Activated T-helper 9 cell treated with anti-CD3 and anti-CD28 coated beads, Interleukin-2, amount 50 U/mL, for 16 hours (primary cell): ENCODE data around the gene ASTN2.

Source experiments
- DNase-seq: peaks from one replicate; pipeline ENCODE4 v3.0.0-alpha.2; 2020; ENCODE audit warnings: low read depth

The ASTN2 gene

DNA sequence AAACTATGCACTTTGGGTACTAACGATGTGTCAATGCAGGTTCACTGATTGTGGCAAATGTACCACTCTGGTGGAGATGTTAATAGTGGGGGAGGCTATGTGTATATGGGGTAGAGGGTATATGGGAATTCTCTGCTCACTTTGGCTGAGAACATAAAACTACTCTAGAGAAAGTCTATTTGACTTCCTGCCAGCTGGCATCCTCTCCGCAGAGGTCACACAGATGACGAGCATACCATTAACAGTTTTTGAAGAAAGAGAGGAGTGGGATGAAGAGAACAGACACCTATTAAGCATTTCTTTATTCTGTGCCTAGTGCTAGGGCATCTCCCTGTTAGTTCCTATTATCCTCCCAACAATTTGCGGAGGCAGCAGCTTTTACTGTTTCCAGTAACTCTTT, 786.1 kb downstream of the ASTN2 start:
- DNase-seq = no peak

DNA sequence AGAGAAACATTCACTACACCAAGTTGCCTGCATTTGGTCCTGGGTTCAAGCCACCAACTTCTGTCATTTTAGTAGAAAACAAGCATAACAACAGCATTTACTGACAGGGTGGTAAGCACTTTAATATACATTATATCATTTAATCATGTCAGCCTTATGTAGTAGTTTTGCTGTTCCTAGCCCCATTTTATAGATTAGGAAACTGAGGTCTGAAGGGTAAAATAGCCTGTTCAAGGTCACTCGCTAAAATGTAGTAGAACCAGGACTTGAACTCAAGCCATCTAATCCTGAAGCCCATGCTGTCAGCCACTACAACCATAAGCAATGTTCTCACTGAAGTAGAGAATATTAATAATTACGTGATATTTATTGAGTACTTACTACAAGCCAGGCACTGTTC, 787.4 kb downstream of the ASTN2 start:
- no peak for DNase-seq

GRCh38 chr9:116626762-116627161, 788.1 kb downstream of the ASTN2 start:
- DNase-seq = no peak

GRCh38 chr9:116623715-116624114, 791.1 kb downstream of the ASTN2 start:
- no peak for DNase-seq

- DNase-seq = no peak
Observed at GRCh38 chr9:116617389-116617788, 797.5 kb downstream of the ASTN2 start.

DNA sequence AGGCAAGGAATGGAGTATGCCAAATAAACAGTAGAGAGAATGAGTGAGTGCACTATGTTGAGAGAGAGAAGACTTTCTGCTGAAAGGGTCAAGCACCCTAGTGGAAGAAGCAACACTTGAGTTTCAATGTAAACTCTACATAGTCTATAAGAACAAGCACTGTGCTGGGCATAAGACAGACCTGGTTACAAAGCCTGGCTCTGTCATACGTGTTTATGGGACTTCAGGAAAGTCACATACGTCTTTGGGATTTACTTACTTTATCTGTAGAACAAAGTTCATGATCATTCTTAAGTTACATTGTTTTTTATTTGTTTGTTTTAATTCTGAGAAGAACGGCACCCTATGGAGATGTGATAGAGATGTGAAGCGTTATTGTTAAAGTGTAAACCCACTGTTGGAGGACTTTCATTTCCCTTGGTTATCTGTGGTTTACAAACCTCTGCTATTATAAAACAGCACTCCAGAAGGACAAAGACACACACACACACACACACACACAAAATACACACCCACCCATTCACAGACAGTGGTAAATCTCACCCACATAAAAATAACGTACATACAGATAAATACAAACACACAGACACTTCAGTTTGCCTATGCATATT, 798.4 kb downstream of the ASTN2 start:
- no peak for DNase-seq

GRCh38 chr9:116608064-116608463, 806.8 kb downstream of the ASTN2 start:
- DNase-seq = no peak

DNA sequence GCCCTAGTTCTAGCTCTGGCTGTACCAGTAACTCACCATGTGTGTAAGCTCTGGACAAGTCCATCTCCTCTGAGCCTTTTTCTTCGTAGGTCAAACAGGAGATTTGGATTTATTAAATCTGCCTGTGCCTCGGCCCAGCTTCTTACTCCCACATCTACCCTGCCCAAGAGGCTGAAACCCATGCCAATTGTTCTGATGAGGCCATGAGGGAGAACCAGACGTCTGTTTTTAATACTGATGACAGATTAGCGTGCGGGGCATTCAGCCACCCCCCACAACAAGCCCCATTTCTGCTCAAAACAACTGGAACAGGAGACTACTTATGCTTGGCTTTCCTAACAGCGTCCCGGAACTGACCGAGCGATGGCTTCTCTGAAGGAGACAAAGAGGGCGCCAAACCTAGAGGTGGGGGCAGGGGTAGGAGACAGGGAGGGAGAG, 808.9 kb downstream of the ASTN2 start:
- no peak for DNase-seq

GRCh38 chr9:116605060-116605459, 809.8 kb downstream of the ASTN2 start:
- no peak for DNase-seq

- no peak for DNase-seq
Observed at GRCh38 chr9:116604251-116604650, 810.6 kb downstream of the ASTN2 start.

DNA sequence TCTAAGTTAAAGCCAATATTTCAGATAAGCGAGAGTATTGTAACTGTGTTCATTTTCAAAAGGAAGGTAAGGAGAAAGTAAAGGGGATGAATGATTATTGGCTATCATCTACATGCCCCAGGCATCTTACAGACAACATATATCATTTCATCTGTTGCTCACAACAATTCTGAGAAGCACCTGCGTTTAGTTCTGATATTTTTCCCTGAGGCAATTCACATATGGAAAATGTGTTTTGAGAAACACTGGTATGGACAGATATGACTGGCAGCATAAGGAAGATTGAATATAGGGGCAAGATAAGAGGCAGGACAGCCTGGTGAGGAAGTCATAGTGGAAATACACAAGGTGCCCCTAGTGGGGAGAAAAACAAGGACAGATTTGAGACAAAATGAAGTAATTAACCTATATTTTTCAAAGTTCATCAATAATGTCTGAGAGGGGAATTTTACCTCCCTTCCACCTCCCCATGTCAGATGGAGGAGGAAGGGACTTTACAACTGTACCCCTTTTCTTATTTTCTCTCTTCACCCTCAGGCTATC, 815.4 kb downstream of the ASTN2 start:
- DNase-seq = no peak

DNA sequence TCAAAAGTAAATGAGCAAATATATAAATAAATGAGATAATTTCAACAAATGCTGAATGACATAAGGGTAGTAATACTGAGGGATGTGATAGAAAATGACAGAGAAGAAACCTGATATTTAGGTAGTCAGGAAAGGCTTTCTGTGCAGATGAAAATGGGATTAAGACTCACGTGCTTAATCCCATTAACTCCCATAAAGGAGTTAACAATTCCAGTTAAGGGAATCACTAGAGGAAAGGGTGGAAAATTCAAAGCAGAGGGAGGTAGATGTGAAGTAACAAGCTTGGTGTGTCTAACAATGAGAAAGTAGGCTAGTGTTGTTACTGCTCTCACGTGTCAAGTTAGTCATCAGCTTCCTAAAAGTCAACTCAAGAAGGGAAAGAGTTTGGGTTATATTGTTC, 818.2 kb downstream of the ASTN2 start:
- no peak for DNase-seq

DNA sequence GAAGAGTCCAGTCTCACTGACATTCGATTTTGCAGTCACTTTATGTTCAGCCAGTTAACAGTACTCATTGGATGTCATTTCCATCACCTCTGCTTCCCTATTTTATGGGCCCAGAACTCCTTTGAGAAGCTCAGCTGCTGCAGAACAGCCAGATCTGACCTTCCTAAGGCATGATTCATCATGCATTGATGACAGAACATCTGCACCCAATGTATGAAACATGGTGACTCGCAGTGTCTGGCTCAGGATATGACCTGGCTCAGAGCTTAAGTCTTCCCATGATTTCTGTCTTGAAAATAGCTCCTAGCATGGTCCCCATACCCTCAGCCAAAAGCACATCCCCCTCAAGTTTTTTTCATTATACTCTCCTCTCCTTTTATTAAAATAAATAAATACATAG, 820.3 kb downstream of the ASTN2 start:
- no peak for DNase-seq

- no peak for DNase-seq
Observed at GRCh38 chr9:116592970-116593369, 821.9 kb downstream of the ASTN2 start.

- DNase-seq = no peak
Observed at GRCh38 chr9:116589392-116590354, 825.2 kb downstream of the ASTN2 start.

GRCh38 chr9:116587919-116588318, 826.9 kb downstream of the ASTN2 start:
- no peak for DNase-seq

DNA sequence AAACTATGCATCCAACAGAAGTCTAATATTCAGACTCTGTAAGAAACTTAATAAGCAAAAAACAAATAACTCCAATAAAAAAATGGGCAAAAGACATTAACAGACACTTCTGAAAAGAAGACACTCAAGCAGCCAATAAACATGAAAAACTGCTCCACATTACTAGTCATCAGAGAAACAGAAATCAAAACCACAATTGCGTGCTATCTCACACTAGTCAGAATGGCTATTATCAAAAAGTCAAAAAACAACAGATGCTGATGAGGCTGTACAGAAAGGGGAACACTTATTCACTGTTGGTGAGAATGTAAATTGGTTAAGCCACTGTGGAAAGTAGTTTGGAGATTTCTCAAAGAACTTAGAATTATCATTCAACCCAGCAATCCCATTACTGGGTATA, 829.0 kb downstream of the ASTN2 start:
- DNase-seq = no peak

DNA sequence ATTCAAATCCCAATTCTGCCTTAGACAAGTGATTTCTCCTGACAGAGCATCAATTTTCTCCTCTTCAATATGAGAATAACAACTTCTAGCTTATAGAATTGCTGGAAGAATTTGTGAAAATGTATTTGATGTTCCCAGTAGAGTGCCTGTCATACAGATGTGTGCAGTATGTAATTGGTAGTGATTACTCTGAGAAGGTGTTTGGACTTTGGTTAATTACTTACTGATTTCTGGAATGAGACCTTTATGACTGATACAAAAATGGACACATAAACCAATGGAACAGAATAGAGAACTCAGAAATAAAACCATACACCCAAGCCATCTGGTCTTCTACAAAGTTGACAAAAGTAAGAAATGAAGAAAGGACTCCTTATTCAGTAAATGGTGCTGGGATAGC, 829.7 kb downstream of the ASTN2 start:
- no peak for DNase-seq

- DNase-seq = no peak
Observed at GRCh38 chr9:116580853-116581252, 834.0 kb downstream of the ASTN2 start.

DNA sequence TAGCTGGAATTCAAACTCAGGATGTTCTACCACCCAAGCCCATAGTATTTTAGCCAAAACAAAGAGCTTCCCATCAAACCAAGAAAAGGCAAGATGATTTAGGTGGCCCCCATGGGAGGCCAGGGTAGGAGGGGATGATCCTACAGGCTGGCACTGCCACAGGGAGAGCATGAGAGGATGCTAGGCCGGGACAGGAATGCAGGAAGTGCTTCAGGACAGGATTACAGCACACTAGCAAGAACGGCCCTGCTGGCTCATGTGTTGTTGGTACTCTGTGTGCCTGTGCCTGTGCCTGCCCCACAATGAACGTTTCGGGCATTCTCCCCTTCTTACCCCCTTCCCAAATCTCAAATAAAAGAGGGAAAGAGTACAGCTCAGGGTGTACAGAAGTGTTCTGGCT, 838.5 kb downstream of the ASTN2 start:
- no peak for DNase-seq

DNA sequence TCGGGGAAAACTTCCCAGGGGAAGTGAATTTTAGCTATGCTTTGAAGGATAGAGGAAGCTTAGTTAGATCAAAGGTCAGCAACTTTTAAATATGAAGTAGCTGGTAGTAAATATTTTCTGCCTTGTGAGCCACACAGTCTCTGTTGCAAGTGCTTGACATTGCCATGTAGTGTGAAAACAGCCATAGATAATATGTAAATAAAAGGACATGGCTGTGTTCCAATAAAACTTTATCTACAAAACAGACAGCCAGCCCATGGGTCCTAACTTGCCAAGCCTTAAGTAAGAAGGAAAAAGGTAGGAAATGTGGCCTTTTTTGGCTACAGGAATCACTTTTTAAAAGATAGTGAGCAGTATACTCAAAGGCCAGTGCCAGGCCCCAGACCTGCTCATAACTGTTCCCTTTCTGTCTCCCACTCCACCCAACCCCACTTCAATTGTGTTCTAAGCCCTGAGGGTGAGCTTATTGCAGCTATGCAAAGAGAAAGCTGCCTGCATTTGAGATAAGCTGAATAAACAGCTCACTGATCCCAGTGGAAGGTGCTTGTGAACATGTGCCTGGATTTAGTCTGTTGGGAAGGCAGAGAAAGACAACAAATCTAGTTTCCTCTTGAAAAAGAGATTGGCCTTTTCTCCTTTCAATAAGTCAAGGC, 840.7 kb downstream of the ASTN2 start:
- no peak for DNase-seq

GRCh38 chr9:116572095-116572748, 842.6 kb downstream of the ASTN2 start:
- DNase-seq = no peak
